ENCODE data around the gene JAZF1. TPM values are rescaled to one million over a fixed set of nuclear protein-coding genes. Genes with fewer than 3 reads are reported as not detected.

Gene JAZF1
- total RNA-seq, 4 donors from 2014 or later, result 12.7 to 19.2 (median 14.7) TPM

DNA sequence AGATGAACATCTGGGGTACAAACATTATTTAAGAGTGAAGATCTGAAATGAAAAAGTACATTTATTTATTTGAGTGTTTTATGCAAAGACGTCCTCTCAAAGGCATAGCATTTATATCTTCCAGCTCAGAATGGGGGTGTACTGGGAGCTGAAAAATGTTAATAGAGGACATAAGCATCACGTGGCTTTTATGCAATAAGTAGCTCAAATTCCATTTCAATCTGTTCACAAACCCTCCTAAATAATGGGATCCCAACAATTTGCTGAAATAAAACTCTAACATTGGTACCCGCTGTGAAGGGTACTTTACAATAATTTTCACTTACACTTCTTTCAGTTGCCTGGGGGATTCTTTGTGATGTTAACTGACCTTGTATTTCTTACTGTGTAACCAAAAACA lies 268.7 kb downstream of the JAZF1 start:
- 91 to 94% methylated on average over 3 of the region's 3 CpGs for WGBS, 2 donors
- intact Hi-C loops (cut with DNase I), result no loop called here
- Histone ChIP-seq H3K27me3 (no peaks in the 10 kb centered on the region), H3K9me3 (no peaks in the 10 kb centered on the region), H3K27ac (no peak overlapping the region), H3K36me3 (no peaks in the 10 kb centered on the region), H3K4me3 (replicated peaks in 1 of 3) (no peak overlapping the region), H3K4me1 (no peaks in the 10 kb centered on the region)
- TF ChIP-seq, protein P1, sequence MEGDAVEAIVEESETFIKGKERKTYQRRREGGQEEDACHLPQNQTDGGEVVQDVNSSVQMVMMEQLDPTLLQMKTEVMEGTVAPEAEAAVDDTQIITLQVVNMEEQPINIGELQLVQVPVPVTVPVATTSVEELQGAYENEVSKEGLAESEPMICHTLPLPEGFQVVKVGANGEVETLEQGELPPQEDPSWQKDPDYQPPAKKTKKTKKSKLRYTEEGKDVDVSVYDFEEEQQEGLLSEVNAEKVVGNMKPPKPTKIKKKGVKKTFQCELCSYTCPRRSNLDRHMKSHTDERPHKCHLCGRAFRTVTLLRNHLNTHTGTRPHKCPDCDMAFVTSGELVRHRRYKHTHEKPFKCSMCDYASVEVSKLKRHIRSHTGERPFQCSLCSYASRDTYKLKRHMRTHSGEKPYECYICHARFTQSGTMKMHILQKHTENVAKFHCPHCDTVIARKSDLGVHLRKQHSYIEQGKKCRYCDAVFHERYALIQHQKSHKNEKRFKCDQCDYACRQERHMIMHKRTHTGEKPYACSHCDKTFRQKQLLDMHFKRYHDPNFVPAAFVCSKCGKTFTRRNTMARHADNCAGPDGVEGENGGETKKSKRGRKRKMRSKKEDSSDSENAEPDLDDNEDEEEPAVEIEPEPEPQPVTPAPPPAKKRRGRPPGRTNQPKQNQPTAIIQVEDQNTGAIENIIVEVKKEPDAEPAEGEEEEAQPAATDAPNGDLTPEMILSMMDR (IDR thresholded peaks at IDR 0.05), result no peak
- no peak for TF ChIP-seq POLR2A (IDR thresholded peaks at IDR 0.05)
- DNase-seq, result no peak

DNA sequence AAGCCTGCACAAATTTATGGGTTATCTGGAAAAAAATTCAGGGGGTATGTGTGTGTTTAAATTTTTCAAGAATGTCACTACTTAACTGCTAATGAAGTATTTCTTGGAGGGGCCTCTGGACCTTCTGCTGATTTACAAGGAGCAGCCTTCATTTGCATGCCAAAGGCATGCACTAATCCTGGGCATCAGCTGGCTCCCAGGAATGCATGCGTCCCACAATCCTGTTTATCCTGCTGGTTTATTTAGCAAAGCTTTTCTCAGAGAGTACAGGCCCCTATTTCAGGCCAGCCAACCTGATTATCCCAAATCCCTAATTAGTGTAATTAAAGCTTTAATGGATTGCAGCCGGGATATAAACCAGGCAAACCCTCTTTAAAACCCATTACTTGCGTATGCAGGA lies 270.3 kb downstream of the JAZF1 start:
- TF ChIP-seq, protein P1 (IDR thresholded peaks at IDR 0.05), result no peak
- no peak overlapping the region for H3K27ac ChIP-seq
- H3K36me3 ChIP-seq, result no peaks in the 10 kb centered on the region
- 69 to 80% methylated on average over 3 of the region's 3 CpGs for WGBS, 2 donors
- DNase-seq, result peak in 1 of 2 donors; percentile 9
- H3K9me3 ChIP-seq, result no peaks in the 10 kb centered on the region
- H3K27me3 ChIP-seq, result no peaks in the 10 kb centered on the region
- peaks cover 5 to 8% of the 10 kb centered on the region in 2 donors for H3K4me1 ChIP-seq
- intact Hi-C loops (cut with DNase I), result no loop called here
- H3K4me3 ChIP-seq (replicated peaks in 1 of 3), result no peak overlapping the region

DNA sequence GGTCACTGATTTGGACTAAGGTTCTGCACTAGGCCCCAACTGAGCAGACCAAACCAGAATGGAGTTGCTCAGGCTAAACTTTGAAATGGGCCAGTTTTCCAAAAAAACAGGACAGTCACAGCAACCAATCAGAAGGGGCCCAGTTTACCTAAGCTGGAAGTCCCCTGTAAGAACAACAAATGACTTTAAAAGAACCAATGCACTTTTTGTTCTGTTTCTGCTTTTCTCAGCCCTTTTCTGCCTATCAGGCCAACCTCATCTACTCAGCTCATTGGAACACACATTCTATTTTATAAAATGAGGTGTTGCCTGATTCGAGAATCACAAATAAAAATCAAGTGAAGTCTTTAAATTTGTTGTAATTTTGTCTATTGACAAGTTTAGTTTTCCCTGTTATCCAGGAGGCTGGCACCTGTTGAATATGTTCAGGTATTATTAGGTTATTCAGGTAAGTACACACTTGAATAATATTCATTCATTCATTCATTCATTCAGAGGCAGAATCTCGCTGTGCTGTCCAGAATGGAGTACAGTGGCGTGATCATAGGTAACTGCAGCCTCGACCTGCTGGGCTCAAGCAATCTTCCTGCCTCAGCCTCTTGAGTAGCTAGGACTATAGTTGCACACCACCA lies 271.9 kb downstream of the JAZF1 start:
- intact Hi-C loops (cut with DNase I), result no loop called here
- H3K36me3 ChIP-seq, result no peaks in the 10 kb centered on the region
- peaks cover 5 to 12% of the 10 kb centered on the region in 2 donors for H3K4me1 ChIP-seq
- no peak for DNase-seq
- TF ChIP-seq, protein P1 (IDR thresholded peaks at IDR 0.05), result no peak
- TF ChIP-seq POLR2A (IDR thresholded peaks at IDR 0.05), result no peak
- H3K27me3 ChIP-seq, result no peaks in the 10 kb centered on the region
- no peaks in the 10 kb centered on the region for H3K9me3 ChIP-seq
- no peak overlapping the region for H3K27ac ChIP-seq
- no peak overlapping the region for H3K4me3 ChIP-seq (replicated peaks in 1 of 3)
- 89 to 96% methylated on average over 4 of the region's 4 CpGs for WGBS, 2 donors

DNA sequence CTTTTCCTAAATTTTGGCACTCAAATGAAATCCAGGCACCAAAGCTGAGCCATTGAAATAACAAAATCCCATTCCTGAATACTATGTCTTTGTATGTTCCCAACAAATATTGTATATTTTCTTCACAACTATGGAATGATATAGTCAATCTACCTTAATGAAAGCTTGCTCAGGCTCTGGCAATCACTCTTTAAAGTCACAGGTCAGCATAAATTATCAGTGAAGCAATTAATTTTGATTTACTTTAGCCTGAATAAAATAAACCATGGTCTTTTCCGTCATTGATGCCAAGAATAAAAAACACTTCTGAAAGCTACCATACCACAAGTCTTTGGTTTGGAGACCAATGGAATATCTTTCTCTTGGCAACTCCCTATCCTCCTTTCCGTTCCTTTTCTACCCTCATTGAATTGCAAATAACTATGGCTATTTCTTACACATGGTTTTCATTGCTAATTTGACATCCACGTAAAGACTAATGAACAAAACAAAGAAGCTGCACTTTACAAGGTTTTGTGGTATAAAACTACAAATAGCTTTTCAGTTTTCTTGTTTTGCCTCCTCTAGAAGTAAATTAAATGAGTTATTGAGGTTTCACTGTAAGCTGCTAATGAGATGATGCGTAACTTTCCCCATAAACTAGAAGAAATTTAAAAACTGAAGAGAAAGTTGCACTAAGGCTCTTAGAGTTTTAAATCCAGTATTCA lies 274.1 kb downstream of the JAZF1 start:
- DNase-seq, result no peak
- Histone ChIP-seq H3K4me1 (peaks cover 10 to 20% of the 10 kb centered on the region in 2 donors), H3K27ac (no peak overlapping the region), H3K9me3 (no peaks in the 10 kb centered on the region), H3K36me3 (no peaks in the 10 kb centered on the region), H3K27me3 (no peaks in the 10 kb centered on the region), H3K4me3 (replicated peaks in 1 of 3) (no peak overlapping the region)
- intact Hi-C loops (cut with DNase I), result no loop called here
- 77 to 78% methylated on average over 4 of the region's 4 CpGs for WGBS, 2 donors
- TF ChIP-seq, protein P1 (IDR thresholded peaks at IDR 0.05), result no peak
- no peak for TF ChIP-seq POLR2A (IDR thresholded peaks at IDR 0.05)

DNA sequence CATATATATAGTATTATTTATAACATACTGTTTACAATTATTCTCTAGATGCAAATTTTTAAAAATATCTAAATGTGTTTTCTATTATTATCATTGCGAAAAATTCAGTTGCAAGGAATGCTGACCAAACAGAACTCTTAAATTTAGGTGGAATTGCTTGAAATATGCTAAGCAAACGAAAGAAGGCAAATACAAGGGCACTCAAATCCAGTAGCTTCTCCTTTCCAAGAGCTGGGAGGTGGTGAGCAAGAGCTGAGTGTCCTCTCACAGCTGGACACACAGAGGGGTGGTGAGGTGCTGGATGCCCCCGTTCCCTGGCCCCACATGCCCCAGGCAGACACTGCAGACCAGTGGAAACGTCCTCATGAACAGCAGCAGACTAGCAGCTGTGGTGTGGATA lies 274.6 kb downstream of the JAZF1 start:
- Histone ChIP-seq H3K27ac (no peak overlapping the region), H3K4me3 (replicated peaks in 1 of 3) (no peak overlapping the region), H3K27me3 (no peaks in the 10 kb centered on the region), H3K36me3 (no peaks in the 10 kb centered on the region), H3K9me3 (no peaks in the 10 kb centered on the region), H3K4me1 (peaks cover 11 to 25% of the 10 kb centered on the region in 2 donors)
- 52 to 61% methylated on average over 4 of the region's 4 CpGs for WGBS, 2 donors
- intact Hi-C loops (cut with DNase I), result no loop called here
- no peak for DNase-seq
- TF ChIP-seq, protein P1 (IDR thresholded peaks at IDR 0.05), result no peak
- no peak for TF ChIP-seq POLR2A (IDR thresholded peaks at IDR 0.05)
